HG02759 (cell line): ENCODE measurements around the gene NKD2.

Source experiments
- ATAC-seq: cut with Tn5 transposase; IDR thresholded peaks from one replicate; pipeline ENCODE4 v1.9.1; 2021; ENCODE audit warnings: mild to moderate bottlenecking, moderate library complexity; ENCODE audit not compliant: unreplicated experiment

Gene NKD2

DNA sequence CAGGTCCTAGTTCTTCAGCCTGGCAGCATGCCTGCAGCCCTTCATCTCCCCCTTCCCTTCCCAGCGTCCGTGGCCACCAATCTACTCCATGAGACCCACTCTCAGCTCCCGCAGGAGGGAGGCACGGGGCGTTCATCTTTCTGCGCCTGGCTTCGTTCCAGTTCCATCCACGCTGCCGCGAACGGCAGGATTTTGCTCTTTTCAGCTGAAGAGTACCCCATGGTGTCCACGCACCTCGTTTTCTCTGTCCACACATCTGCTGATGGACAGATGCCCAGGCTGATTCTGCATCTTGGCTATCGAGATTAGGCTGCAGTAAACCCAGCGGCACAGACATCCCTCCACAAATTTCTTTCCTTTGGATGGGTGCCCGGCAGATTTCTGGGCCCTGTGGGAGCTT, 30.5 kb upstream of the NKD2 start:
- ATAC-seq = no peak

- no peak for ATAC-seq
These were observed 29.9 kb upstream of the NKD2 start for GRCh38 chr5:978693-979092.

- ATAC-seq = no peak
These were observed 29.3 kb upstream of the NKD2 start for GRCh38 chr5:979100-979817.

- ATAC-seq = no peak
These were observed 28.5 kb upstream of the NKD2 start for GRCh38 chr5:980001-980588.

DNA sequence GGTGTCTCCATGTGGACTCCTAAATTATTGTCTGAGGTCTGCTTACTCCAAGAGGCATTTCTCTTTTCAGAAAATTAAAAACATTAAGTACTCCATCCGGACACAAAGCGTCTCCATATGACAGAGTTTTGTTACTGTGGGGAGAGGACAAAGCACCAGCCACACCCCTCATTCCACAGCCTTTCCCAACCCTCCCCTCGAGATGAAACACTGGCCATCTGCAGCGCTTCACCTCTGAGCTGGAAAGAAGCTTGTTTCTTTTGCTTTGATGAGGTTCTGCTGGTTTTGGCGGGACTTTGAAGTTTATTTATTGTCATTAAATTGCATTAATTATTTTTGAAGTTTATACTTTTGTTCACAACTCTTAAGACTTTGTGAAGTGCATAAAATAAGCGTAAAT, 27.6 kb upstream of the NKD2 start:
- no peak for ATAC-seq

GRCh38 chr5:981456-981855, 27.1 kb upstream of the NKD2 start:
- no peak for ATAC-seq

- no peak for ATAC-seq
These were observed 26.0 kb upstream of the NKD2 start for GRCh38 chr5:982377-983237.

DNA sequence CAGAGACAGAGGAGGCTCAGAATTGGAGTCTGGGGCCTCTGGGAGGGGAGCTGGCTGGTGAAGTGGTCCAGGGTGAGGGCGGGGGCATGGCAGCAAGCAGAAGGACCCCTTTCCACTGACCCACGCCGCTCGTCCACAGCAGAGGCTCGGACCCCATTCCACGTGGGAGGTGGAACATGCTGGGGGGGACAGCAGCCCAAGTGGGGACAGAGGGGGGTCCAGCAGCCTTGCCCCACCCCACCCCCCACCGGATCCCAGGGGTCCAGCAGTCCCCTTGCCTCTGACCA, 25.4 kb upstream of the NKD2 start:
- no peak for ATAC-seq

DNA sequence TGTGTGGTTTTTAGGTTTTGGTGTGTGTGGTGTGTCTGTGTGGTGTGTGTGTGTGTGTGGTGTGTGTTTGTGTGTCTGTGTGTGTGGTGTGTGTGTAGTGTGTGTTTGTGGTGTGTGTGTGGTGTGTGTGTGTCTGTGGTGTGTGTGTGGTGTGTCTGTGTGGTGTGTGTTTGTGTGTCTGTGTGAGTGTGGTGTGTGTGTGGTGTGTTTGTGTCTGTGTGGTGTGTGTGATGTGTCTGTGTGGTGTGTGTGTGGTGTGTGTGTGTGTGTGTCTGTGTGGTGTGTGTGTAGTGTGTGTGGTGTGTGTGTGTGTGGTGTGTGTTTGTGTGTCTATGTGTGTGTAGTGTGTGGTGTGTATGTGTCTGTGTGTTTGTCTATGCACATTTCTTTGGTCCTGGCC, 25.0 kb upstream of the NKD2 start:
- ATAC-seq = no peak

DNA sequence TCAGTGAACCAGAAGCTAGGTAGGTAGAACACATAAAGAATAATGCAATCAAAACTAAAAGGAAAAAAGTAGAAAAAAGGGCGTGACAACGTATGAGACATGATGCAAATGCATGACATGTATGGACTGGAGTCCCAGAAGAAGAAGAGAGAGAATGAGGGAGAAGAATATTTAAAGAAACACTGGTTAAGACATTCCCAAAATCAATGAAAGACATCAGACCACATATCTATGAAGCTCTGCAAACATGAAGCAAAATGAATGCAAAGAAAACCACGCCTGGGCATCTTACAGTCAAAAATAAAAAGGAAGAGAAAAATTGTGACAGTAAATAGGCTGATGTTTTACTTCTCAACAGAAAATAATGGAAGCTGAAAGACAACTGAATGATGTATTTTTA, 23.8 kb upstream of the NKD2 start:
- ATAC-seq = no peak

DNA sequence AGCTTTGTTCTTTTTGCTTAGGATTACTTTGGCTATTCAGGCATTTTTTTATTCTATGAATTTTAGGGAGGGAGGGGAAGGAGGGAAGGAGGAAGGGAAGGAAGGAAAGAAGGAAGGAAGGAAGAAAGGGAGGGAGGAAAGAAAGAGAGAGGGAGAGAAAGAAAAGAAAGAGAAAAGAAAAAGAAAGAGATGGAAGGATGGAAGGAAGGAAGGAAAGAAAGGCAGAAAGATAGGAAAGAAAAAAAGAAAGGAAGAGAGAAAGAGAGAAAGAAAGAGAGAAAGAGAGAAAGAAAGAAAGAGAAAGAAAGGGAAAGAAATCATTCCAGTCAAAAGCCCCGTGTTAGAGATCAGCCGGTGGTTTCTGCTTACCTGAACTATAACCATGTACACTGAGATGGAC, 20.8 kb upstream of the NKD2 start:
- no peak for ATAC-seq

GRCh38 chr5:988322-988721, 20.3 kb upstream of the NKD2 start:
- ATAC-seq = no peak

DNA sequence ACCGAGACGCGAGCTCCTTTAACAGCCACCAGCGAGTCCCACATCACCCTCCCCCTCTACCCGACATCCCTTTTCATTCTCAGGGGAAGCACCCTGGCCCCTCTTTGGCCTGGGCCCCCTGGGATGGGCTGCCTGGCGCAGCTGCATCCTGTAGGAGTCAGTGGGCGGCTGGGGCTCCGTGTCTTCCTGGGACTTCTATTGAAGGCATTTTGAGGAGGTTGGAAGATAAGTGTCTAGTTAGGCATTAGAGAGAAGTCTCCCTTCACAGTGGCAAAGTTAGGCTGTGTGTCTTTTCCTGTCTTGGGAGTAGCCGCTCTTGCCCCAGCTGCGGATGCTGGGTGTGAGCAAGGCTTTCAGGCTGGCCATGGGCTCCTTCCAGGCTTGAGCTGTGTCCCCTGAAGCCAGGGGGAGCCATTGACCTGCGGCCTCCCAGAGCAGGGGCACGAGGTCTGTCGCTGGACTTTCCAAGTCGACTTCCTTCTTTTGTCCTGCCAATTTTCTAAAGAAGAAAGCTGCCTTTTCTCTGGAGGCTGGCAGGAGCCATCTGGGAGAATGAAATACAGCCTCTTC, 18.6 kb upstream of the NKD2 start:
- ATAC-seq = no peak

GRCh38 chr5:991472-992267, 16.9 kb upstream of the NKD2 start:
- ATAC-seq = no peak

DNA sequence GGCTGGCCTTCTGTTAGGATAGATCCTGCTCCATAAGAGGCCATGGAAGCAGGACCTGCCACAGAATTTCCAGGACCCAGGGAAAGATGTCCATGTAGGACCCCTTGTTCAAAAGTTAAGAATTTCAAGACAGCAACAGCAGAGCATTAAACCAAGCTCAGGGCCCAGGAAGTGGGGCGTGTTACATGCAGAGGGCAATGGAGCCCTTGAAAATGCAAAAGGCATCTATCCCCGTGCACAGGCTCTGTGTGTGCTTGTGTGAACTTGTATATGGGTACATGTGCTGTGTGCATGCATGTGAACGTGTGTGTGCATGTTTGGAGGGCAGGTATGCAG, 14.4 kb upstream of the NKD2 start:
- ATAC-seq = no peak

DNA sequence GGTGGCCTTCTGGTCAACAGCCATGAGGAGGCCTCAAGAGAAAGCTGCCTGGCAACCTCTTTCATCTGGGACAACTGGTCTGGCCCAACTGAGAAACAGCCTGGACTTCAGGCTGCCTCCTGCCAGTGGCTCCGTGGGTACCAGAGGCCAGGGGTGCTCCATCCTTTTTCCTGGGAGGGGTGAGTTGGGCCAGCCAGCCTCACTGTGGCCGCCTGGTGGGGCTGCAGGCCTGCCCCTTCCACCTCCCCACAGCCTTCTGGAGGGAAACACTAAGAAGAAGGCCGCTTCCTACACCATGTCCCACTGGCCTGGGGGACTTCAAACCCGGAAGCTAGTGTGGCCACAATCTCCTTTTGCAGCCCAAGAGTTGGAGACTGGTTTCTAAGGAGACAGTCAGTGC, 13.8 kb upstream of the NKD2 start:
- ATAC-seq = no peak

DNA sequence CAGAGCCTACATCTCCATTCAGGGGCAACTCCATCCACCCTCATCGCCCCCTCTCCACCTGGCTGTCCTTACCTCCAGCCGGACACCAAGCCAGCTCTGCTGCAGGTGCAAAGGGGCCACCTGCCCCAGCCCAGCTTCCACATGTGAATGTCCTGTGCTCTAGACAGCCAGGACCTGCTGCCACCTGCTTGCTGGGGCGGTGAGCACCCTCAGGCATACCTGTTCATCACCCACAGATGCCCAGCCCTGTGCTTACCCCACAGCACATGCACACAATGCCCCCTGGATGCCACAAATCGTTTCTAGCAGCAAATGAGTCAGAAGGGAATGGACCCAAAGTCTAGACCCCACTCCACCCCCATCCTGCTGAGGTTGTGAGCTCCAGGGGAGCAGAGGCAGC, 13.3 kb upstream of the NKD2 start:
- ATAC-seq = no peak

- ATAC-seq = no peak
These were observed 11.6 kb upstream of the NKD2 start for GRCh38 chr5:997001-997474.

DNA sequence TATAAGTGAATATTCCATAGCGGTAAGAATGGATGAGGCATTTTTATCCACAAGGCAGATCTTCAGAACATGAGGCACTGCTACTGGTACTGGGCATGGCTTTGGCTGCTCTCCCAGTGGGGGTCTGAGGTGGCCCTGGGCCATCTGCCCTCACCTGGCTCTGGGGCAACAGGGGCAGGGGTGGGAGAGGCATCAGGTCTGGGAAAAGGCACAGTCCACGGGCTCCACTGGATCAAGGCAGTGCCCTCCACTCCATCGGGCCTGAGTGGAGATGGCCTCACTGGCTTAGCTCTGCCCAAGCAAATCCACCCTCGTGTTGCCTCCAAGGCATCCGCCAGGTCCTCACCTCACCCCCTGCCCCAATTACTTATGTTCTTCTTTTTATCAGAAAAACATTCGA, 10.9 kb upstream of the NKD2 start:
- ATAC-seq = no peak

- ATAC-seq = no peak
These were observed 10.2 kb upstream of the NKD2 start for GRCh38 chr5:998246-999031.
